Measurements from ENCODE around the gene ADAMTS19.
"Not testable (repeated sequence)": the region's sequence is repeated elsewhere in the genome, so short reads cannot be mapped to it uniquely, and the experiment has no call there.

Gene ADAMTS19

DNA sequence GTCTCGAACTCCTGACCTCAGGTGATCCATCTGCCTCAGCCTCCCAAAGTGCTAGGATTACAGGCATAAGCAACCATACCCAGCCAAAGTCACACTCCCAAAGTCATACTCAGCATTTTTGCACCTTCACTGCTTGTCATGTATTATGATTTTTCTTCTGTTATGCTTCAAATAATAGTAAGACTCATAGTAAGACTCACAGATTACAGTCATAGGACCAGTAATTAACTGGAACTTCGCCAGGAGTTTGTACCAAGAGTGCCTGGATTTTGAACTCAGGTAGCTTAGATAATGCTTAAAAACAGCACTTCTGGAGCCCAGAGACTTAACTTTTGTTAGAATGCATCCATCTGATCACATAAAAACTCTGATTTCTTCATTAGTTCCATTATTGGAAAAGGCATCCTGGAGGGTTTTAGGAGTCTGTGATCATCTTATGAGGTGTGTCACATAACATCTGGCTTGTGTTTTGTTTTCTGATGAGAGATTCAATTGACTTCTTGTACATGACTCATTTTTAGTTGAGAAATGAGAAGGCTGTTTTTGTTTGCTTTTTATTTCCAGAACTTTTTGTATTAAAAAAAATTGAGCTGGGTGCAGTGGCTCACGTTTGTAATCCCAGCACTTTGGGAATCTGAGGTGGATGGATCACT lies 131.5 kb downstream of the ADAMTS19 start:
- FAIRE-seq = no peak

DNA sequence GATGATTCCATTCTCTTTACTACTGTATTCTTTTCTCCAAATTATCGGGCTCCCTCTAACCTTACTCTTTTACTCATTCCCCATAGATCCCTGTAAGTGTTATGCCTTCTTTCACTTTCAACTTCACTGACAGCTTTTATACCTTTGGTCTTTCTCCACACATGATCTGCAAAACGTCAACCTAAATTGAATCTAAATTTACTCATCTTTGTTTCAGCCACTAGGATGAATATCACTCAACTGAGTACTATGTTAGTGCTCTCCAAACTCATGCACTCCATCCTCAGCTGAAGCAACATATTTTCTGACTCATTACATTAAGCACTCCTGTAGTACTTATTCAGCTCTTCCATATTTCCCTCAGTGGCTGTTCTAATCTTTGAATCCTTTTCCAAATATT lies 133.4 kb downstream of the ADAMTS19 start:
- FAIRE-seq = no peak

DNA sequence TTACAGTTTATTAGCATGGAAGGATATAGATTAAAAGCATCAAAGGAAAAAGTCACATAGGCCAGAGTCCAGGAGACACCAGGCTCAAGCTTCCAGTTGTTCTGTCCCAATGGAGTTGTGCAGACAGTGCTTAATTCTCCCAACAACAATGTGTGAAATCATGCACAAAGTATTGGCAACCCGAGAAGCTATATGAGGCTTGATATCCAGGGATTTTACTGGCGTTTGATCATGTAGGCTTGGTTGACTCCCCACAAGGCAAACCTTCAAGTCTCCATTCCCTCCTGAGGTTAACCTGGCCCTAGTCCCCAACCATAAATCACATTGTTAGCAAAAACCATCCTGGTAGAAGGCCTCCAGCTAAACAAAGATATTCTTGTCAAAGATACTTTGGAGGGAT lies 141.5 kb downstream of the ADAMTS19 start:
- no peak for FAIRE-seq

DNA sequence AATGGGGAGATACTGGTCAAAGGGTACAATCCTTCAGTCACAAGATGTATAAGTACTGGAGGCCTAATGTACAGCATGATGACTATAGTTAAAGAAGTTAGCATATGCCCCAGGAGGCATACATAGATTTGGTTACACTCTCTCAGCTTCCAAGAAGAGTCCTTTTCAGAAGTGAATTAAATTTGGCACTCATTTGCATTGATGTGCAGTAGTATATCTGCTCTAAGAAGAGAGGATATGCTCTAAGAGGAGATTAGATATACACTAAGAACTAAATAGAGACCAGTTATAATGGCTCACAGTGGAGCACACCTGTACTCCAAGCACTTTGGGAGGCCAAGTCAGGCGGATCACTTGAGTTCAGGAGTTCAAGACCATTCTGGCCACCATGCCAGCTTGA lies 148.3 kb downstream of the ADAMTS19 start:
- FAIRE-seq = no peak

DNA sequence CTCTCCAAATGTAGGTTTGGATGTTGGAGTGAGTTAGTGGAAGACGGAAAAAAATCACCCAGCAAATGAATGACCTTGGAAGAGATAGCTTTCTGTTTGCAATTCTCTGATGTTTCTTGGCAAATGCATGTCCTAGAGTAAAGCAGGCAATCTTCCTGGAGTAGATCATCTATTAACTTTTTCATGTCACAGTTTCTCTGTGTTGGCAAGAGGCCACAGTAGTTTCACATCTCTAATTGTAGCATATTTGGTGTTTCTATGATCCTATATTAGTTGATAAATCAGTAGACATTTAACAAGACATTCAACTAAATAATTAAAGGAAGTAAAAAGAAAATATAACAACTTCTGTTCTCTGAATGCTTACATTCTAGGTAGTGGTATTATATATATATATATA lies 149.6 kb downstream of the ADAMTS19 start:
- peak; percentile 21 for FAIRE-seq

DNA sequence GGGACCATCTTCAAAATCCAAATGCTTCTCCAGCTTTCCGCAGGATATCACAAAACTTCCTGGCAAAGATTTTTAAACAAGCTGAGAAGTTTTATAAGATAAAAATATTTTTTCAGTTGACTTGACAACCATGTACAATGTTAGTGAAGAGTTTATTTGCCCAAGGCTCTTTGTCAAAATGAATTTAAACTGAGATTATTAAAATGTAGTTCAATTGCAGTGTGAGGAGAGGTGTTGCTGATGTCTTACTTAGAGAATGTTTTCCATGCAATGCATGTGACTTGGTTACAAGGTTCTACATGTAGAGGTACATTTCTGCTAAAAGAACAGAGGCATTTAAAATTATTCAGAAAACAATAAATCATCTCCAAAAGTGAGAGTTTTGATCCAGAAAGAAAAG lies 156.4 kb downstream of the ADAMTS19 start:
- FAIRE-seq = no peak

DNA sequence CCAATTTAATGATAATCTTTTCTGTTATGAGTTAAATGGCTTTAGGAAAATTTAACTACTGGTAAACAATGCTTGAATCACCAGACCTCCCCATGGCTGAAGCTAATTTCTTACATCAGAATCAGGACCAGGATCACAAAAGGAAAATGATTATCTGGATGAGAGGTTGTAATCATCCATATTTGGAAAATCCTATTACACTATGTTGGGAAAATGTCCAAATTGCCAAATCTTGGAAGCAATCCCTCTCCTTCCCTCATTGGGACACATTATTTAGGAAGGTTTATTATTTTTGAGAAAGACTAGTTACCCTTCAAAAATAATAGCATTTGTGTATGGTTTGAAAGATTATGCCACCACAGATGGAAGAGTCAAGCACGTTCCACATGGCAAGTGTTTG lies 157.1 kb downstream of the ADAMTS19 start:
- no peak for FAIRE-seq

DNA sequence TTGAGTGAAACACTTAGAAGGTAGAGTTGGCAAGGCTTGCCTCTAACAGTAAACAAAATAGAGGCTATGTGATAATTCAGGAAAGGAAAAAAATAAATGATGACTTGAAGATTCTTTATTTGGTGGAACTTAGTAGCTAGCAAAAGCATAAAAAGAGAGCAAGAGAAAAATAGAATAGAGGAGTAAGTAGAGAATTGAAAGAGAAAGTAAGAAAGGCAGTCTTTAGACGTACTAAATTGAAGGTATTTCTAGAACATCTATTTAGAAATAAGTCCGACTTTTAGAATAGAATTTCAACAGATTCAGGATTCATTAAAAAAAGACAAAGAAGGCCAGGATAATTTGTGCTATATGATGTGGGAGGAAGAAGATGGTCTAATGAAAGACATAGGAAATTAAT lies 159.7 kb downstream of the ADAMTS19 start:
- no peak for FAIRE-seq

DNA sequence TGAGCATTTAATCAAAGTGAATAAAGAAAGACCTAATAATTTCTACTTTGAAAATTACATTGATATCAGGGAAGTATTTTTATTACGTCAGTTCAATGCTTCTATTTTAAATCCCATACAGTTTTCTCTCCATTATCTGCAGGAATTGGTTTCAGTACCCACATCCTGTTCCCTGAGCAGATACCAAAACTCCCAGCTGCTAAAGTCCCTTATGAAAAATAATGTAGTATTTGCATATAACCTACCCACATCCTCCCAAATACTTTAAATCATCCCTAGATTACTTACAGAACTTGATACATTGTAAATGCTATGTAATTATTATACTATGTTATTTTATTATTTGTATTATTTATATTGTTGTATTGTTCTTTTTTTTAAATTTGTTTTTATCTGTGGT lies 162.4 kb downstream of the ADAMTS19 start:
- no peak for FAIRE-seq

DNA sequence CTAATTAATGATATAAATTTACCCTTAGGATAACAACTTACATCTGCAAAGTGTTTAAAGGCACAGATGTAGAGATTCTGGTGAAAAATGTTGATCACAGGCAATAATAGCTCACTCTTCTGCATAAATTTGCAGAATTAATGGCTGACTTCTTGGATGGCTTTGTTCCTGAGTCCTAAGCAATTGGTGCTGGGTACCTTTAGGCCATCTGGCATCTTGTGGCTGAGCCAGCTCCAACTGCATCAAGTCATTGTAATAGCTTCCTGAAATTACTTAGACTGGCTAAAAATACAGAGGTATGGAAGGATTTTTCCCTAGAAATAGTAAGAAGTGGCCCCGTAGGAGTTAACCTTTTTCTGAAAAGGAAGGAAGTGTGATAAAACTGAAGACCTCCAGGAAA lies 169.5 kb downstream of the ADAMTS19 start:
- no peak for FAIRE-seq

DNA sequence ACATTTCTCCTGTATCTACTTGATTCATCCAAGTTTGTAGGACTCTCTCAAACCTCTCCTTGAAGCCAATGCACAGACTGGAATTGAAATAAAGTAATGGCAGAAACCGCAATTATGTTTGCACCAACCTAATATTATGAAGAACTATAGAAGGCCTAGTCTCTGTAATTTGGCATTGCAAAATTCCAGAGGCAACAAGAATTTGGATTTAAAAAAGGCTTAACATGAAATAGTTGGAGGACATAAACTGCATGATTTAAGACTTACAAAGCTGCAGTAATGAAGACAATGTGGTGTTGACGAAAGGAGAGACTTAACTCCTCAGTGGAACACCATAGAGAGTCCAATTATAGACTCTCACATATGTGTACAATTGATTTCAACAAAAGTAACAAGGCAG lies 170.0 kb downstream of the ADAMTS19 start:
- FAIRE-seq = no peak

DNA sequence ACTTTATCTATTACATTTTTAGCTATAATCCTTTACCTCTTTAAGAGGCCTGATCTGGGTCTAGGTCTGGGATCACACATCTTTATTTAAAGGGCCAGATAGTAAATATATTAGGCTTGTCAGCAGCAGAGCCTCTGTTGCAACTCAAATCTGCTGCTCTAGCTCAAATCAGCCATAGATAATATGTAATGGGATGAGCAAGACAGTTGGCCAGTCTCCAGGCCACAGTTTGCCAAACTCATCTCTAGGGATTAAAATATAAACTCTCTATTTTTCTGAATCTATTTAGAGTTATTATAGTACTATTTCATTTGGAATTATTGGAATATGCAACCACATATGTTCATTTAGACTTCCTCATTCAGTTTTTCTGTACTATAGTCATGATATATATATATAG lies 171.9 kb downstream of the ADAMTS19 start:
- FAIRE-seq = no peak

DNA sequence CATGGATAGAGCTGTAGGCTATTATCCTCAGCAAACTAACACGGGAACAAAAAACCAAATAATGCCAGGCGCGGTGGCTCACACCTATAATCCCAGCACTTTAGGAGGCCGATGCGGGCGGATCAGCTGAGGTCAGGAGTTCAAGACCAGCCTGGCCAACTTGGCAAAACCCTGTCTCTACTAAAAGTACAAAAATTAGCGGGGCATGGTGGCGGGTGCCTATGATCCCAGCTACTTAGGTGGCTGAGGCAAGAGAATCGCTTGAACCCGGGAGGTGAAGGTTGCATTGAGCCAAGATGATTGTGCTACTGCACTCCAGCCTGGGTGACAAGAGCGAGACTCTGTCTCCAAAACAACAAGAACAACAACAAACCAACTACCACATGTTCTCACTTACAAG lies 177.4 kb downstream of the ADAMTS19 start:
- FAIRE-seq = not testable (repeated sequence)

DNA sequence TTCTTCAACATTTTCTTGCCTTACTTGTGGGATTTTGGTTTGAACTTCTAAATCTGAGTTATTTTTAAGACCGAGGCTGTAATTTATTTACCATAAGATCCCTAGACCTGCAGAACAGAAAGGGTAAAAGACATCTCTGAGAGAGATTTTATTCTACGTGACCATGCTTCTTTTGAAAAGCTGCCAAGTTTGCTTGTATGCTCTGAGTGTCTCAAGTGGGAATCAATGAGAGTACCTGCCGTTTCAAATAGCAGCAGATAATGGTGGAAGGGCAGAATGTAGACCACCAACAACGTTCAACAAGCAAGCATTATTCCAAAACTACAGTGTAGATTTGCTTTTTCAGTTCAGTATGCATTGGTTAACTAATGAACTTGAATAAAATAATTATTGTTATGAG lies 179.2 kb downstream of the ADAMTS19 start:
- no peak for FAIRE-seq

DNA sequence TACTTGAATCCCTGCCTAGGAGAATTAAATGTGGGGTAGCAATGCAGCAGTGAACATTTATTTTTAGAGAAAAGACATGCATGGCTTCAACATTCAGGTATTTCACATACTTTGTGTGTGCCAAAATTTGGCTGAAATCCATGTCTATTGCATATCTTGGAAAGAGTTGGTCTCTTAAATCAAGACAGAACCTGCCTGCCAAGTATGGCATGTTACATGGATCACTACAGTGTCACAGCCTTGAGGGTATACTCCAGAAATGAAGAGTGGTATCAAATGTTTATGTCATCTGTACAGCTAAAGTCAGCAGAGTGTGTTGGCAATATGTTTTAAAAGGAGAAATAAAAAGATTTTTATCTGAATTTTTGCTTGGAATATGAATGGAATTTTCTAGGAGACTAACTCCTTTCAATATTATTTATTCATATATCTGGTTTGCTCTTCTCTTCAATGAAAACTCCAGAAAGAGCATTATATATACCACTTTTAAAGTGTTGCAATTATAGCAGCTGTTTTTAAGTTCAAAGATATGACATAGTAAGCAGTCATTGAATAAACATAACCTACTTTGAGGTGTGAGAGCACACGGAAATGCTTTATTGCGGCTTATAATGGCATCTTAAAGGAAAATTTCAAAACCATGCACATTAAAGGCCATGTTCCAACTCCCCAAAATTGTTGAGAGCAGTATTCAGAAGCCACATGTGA lies 192.4 kb downstream of the ADAMTS19 start:
- no peak for FAIRE-seq

DNA sequence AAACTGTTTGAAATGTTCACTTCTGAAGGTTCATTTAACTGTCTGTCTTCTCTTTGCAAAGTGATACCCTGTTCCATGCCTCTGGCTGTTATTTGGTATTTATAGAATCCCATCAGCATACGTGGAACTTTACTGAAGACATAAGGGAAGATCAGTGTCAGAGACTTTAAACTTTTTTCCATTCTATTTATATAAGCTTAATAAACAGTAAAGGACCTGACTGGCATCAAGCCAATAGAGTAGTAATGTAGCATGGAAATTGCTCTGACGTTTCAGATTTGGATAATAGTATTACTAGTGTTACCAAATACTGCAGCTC lies 192.9 kb downstream of the ADAMTS19 start:
- FAIRE-seq = no peak

DNA sequence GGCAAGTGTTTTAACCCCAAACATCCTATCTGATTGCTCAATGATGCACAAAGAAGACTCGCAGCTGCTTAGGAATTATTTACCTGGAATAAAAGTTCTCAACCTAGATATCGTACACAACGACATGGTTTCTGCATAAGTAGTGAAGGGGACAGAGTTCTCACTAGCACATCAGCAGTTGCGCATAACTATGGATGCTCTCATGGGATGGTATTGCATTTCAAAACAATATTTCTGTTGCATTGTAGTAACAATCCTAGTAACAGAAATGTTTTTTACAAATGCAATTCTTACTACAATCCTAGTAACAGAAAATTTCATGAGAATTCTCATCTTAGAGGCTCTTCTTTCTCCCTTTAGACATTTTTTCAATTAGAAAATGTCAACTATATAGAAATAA lies 193.3 kb downstream of the ADAMTS19 start:
- FAIRE-seq = no peak

DNA sequence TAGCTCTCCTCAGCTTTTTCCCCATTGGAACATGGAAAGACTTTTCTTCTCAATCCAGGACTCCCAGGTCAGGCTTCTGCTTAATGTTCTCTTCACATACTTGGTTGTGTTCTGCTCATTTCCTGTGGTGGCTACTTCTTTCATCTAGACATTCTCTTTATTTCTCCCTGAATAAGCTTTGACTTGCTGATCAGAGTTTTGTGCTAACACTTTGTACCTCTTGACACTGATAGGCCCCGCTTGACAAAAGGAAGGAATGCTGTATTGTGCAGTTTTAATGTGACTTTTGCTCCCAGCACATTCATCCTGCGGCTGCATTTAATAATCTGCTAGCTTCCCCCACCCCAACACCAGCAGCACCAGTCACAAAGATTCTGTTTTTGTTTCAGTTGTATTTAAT lies 196.9 kb downstream of the ADAMTS19 start:
- FAIRE-seq = no peak

DNA sequence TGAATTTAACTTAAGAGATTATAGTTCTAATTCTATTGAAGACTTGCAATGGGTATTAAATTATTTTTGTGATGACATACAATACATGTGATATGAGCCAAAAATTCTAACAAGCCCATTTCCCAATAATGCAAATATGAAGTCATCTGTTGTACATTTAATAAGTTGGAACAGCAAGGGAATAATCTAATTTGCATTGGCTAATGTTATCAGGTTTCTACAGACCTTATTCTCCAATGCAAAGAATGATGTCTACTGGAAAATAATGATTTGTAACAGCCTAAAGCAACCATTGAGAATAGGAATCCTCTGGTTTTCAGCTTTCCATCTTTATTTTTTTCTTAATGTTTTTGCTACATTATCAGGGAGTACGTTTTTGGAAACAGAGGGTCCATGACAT lies 198.7 kb downstream of the ADAMTS19 start:
- no peak for FAIRE-seq

DNA sequence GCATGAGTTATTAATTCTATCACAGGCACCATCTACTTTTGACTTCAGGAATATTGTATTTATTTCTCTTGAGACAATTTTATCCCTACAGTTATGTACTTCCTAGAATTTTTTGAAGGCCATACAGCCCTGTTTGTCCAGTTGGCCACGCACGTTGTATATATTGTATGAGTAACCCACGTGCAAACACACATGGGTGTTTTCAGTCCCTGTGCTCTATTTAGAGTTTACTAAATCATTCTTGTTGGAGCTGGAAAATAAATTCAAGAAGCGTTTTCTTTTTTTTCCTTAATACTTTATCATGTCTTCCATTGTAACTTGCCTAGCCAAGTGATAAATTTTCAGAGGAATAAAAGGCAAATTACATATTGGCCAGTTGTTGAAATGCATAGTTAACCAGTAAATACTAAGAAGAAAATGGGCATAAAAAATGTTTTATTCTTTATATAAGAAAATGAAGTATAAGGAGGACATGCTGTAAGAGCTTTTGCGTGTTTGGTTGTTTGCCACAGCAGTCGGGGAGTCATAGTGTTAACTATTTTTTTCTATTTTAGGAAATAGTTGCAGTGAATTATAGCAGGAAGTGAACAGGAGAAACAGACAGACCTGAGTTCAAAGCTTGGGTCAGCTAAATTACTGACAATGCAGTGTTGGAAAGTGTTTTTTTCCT lies 201.4 kb downstream of the ADAMTS19 start:
- FAIRE-seq = no peak

DNA sequence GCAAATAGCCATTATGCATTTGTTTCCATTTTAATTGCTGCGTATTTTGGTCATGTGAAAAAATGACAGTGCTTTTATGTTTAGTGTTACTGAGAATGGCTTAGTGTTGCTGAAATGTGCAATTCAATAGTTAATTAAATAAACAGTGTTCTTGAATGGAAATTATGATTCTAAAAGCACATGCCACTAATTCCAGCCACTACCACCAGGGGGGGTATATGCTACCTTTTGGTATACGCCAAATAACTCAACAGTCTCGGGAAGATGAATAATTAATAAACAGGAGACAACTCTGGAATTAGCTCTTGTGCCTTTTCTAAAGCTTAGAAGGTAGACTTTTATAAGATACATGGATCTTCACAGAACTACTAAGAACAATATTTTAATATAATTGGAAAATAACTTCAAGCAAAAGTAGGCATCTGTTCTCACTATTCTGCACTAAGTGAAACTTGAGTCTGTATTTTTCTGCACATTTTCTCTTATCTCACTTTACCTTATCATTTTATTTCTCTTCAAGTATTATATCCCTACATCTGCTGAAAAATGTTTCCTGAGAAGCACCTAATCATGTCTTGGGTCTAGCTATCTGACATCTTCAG lies 204.3 kb downstream of the ADAMTS19 start:
- no peak for FAIRE-seq

DNA sequence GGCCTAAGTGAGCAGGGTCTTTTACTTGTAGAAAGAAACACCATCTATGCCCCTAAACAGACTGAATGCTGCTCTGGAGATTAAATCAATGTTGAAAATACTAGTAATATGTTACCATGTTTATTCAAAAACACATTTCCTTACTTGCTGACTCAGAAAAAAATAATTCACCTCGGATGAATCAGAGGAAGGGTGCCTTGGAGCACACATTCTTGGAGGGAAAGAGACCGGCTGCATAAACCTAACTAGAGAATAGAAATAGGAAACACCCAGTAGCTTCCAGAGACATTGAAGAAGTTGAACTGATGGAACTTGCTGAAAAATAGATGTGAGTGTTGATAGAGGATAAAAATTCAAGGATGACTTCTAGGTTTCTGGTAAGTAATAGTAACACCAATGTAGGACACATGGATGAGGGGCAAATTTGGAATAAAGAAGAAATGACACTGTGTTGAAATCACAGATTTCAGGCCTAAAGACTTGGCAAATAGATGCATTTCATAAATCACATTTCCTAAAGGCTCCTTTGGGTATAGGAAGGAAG lies 210.9 kb downstream of the ADAMTS19 start:
- no peak for FAIRE-seq

DNA sequence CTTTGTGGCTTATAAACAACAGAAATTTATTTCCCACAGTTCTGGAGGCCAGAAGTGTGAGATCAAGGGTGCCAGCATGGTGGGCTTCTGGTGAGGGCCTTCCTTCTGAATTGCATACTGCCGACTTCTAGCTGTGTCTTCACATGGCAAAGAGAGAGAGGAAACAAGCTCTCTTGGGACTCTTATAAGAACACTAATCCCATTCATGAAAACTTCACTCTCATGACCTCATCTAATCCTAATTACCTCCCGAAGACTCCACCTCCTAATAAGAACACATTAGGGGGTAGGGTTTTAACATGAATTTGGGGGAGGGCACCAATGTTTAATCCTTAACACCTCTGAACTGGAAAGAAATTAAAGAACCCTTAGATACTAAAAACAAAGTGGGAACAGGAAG lies 211.9 kb downstream of the ADAMTS19 start:
- no peak for FAIRE-seq

DNA sequence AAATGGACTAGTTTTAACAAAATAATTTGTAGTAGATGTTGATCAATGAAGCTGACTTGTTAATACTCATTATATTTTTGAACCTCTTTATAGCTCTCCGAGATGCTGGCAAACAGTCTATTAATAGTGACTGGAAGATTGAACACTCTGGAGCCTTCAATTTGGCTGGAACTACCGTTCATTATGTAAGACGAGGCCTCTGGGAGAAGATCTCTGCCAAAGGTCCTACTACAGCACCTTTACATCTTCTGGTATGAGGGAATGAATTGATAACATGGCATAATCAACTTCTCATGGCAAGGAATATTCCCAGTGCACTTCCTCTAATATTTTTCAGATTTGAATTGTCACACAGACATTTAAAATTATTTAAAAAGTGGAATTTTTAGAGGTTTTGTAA lies 219.6 kb downstream of the ADAMTS19 start:
- no peak for FAIRE-seq

All from A204.1 (cell line).